ENCODE results near the gene DNAJA1.

DNA sequence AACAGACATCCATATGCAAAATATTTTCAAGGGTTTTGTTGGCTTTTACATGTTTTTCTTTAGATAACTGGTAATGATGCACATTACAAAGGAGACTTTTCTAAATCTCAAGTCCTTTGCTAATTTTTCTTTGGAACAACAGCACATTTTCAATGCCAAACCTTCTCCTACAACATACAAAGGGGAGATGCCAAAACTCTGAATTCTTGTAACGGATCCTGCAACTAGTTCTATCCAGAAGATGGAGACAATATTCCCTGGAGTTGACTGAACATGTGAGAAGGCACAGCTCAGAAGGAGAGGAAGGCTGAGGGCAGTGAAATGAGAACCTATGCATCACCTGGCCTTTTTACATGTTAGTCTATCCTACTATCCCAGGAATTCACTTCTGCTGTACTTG lies 21.0 kb downstream of the DNAJA1 start:
- TF ChIP-seq, protein P1, sequence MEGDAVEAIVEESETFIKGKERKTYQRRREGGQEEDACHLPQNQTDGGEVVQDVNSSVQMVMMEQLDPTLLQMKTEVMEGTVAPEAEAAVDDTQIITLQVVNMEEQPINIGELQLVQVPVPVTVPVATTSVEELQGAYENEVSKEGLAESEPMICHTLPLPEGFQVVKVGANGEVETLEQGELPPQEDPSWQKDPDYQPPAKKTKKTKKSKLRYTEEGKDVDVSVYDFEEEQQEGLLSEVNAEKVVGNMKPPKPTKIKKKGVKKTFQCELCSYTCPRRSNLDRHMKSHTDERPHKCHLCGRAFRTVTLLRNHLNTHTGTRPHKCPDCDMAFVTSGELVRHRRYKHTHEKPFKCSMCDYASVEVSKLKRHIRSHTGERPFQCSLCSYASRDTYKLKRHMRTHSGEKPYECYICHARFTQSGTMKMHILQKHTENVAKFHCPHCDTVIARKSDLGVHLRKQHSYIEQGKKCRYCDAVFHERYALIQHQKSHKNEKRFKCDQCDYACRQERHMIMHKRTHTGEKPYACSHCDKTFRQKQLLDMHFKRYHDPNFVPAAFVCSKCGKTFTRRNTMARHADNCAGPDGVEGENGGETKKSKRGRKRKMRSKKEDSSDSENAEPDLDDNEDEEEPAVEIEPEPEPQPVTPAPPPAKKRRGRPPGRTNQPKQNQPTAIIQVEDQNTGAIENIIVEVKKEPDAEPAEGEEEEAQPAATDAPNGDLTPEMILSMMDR (IDR thresholded peaks at IDR 0.05): no peak
- TF ChIP-seq POLR2A (IDR thresholded peaks at IDR 0.05): no peak

Data from lower leg skin (tissue), 3 donors.